B cell (primary cell): ENCODE data around the gene PRPS1L1. TPM values are rescaled to one million over a fixed set of nuclear protein-coding genes. Genes with fewer than 3 reads are reported as not detected.

Experiments
- ATAC-seq: fragments of 200-7000 bp; cut with Tn5 transposase; one replicate; pipeline ENCODE4 v1.10.0; 2021; ENCODE audit warnings: low read depth, mild to moderate bottlenecking, moderate number of reproducible peaks, moderate library complexity
- CTCF ChIA-PET: fragments of 350-600 bp; sonication (Branson Sonifier 250); formaldehyde crosslinking; loops from one replicate; lab custom pipeline; 2021; ENCODE audit warnings: antibody characterized with exemption, inconsistent platforms; lab: Charles Lee
- POLR2A ChIA-PET: fragments of 350-600 bp; sonication (Branson Sonifier 250); formaldehyde crosslinking; loops from one replicate; lab custom pipeline; 2021; ENCODE audit warnings: antibody characterized with exemption; lab: Charles Lee
- DNase-seq: peaks from one replicate; pipeline ENCODE4 v3.0.0; 2013
- H2AFZ ChIP-seq: 2 replicates; pipeline ENCODE4 v1.6.1; 2012; ENCODE audit warnings: mild to moderate bottlenecking, low read depth, low read length; ENCODE audit not compliant: insufficient read depth, poor library complexity, severe bottlenecking
- H3K27ac ChIP-seq, 2 donors: 1 replicate in 1 of 2; 2 replicates in 1 of 2; pipeline ENCODE4 v1.5.1; 2012 to 2013; ENCODE audit warnings: low read length in 2 of 2, mild to moderate bottlenecking in 2 of 2, moderate library complexity in 1 of 2
- H3K27me3 ChIP-seq, 4 experiments: fragments of 200-600 bp in 1 of 4; sonication (generic) in 1 of 4; replicated peaks in 1 of 4; 1 replicate in 2 of 4; 2 replicates in 2 of 4; pipeline versions ENCODE4 v1.6.1 to v1.7.0; 2013 to 2016; ENCODE audit warnings: low read length in 3 of 4, mild to moderate bottlenecking in 2 of 4, mixed read lengths in 1 of 4, moderate library complexity in 1 of 4; ENCODE audit not compliant: insufficient read depth in 4 of 4, control insufficient read depth in 3 of 4; ENCODE audit errors: control extremely low read depth in 1 of 4
- H3K36me3 ChIP-seq, 2 experiments: replicated peaks in 1 of 2; 1 replicate in 1 of 2; 2 replicates in 1 of 2; pipeline versions ENCODE4 v1.6.1 to v1.7.1; 2013; ENCODE audit warnings: low read length in 1 of 2; ENCODE audit not compliant: insufficient read depth in 2 of 2, control insufficient read depth in 1 of 2; ENCODE audit errors: control extremely low read depth in 1 of 2, extremely low read depth in 1 of 2
- H3K4me1 ChIP-seq, 2 donors: fragments of 200-600 bp in 1 of 2; sonication (generic) in 1 of 2; 1 replicate in 1 of 2; 2 replicates in 1 of 2; pipeline versions ENCODE4 v1.5.1 to v1.6.1; 2013 to 2017; ENCODE audit warnings: low read length in 2 of 2; ENCODE audit not compliant: control insufficient read depth in 2 of 2, insufficient read depth in 2 of 2
- H3K4me2 ChIP-seq: replicated peaks from 2 replicates; pipeline ENCODE3; 2012; ENCODE audit warnings: mild to moderate bottlenecking, low read depth, low read length; ENCODE audit not compliant: poor library complexity, severe bottlenecking
- H3K4me3 ChIP-seq, 5 experiments: fragments of 200-600 bp in 1 of 5; sonication (generic) in 1 of 5; 1 replicate in 3 of 5; 2 replicates in 2 of 5; pipeline versions ENCODE4 v1.5.1 to v1.7.0; 2011 to 2016; ENCODE audit warnings: low read length in 4 of 5, mild to moderate bottlenecking in 4 of 5, low read depth in 2 of 5, control low read depth in 1 of 5, moderate library complexity in 1 of 5; ENCODE audit not compliant: insufficient read depth in 1 of 5; ENCODE audit errors: control extremely low read depth in 1 of 5, extremely low read depth in 1 of 5
- H3K79me2 ChIP-seq: fragments of 200-600 bp; sonication (generic); one replicate; pipeline ENCODE4 v1.6.0; 2016; ENCODE audit warnings: low read length; ENCODE audit not compliant: control insufficient read depth, insufficient read depth
- H3K9ac ChIP-seq: fragments of 200-600 bp; sonication (generic); 2 replicates; pipeline ENCODE4 v1.6.1; 2017; ENCODE audit warnings: mild to moderate bottlenecking, low read length, moderate library complexity
- H3K9me3 ChIP-seq, 3 donors: one replicate each; pipeline versions ENCODE4 v1.6.1 to v1.7.1; 2013; ENCODE audit warnings: low read length in 2 of 3; ENCODE audit not compliant: control insufficient read depth in 2 of 3, insufficient read depth in 1 of 3; ENCODE audit errors: control extremely low read depth in 1 of 3
- H4K20me1 ChIP-seq: 2 replicates; pipeline ENCODE4 v1.6.0; 2012; ENCODE audit warnings: mild to moderate bottlenecking, low read length; ENCODE audit not compliant: insufficient read depth, control insufficient read depth, poor library complexity, severe bottlenecking
- H3K27ac Mint-ChIP-seq: one replicate; pipeline ENCODE4 v1.8.0; 2021; ENCODE audit warnings: mixed read lengths
- H3K27me3 Mint-ChIP-seq: one replicate; pipeline ENCODE4 v1.8.0; 2021; ENCODE audit warnings: mixed read lengths
- H3K4me1 Mint-ChIP-seq: one replicate; pipeline ENCODE4 v1.8.0; 2021; ENCODE audit warnings: mixed read lengths
- H3K4me3 Mint-ChIP-seq: one replicate; pipeline ENCODE4 v1.8.0; 2021; ENCODE audit warnings: mixed read lengths
- H3K9me3 Mint-ChIP-seq: one replicate; pipeline ENCODE4 v1.8.0; 2022; ENCODE audit warnings: mixed read lengths; ENCODE audit not compliant: insufficient read depth
- CTCF ChIP-seq: fragments of 200-600 bp; IDR thresholded peaks from one replicate; pipeline ENCODE4 v1.8.0; 2022; ENCODE audit warnings: antibody characterized with exemption, mild to moderate bottlenecking
- EZH2 ChIP-seq: IDR thresholded peaks from 2 replicates; pipeline ENCODE4 v1.6.1; 2012; ENCODE audit warnings: borderline replicate concordance, low read depth, mild to moderate bottlenecking, moderate library complexity, low read length; ENCODE audit not compliant: insufficient read depth, poor library complexity, severe bottlenecking
- WGBS: methylation state at CpG from one replicate; pipeline ENCODE4 v1.1.5; 2013; ENCODE audit warnings: missing lambda C conversion rate; ENCODE audit not compliant: insufficient coverage; 5-methylcytosine and 5-hydroxymethylcytosine counted together
- intact Hi-C: fragments of 100-400 bp; cut with micrococcal nuclease; formaldehyde crosslinking; loops from one replicate; pipeline ENCODE4 v1.10.0; 2022
- polyA plus RNA-seq: library from polyadenylated mRNA; depleted of rRNA; stranded (reverse); fragments of >200 nt; gene quantifications from 2 replicates; pipeline ENCODE4 v1.2.3, GENCODE V29; 2012
- total RNA-seq, 2 donors: library from RNA; stranded (reverse); fragments of 120-200 nt in 1 of 2; gene quantifications; 1 replicate in 1 of 2; 2 replicates in 1 of 2; pipeline versions ENCODE4 v1.2.3 to v1.2.4, GENCODE V29; 2013 to 2022

Gene PRPS1L1
- total and polyA plus RNA-seq, 2 donors (not counting 1 experiment from before 2014, with no cell fraction given), result not detected

- Histone ChIP-seq H3K4me1 (no peaks in the 10 kb centered on the region), H3K27ac (no peak overlapping the region), H3K4me3 (no peak overlapping the region), H3K27me3 (peaks cover 0 to 3% (median 0%) of the 10 kb centered on the region in 4 experiments), H3K9me3 (no peaks in the 10 kb centered on the region), H2AFZ (no peak overlapping the region), H3K36me3 (no peaks in the 10 kb centered on the region), H3K4me2 (no peak overlapping the region), H3K79me2 (no peaks in the 10 kb centered on the region), H4K20me1 (no peaks in the 10 kb centered on the region), H3K9ac (no peak overlapping the region)
- POLR2A ChIA-PET, result no interaction called here
- no peak overlapping the region for H3K27ac Mint-ChIP-seq
- intact Hi-C loops, result no loop called here
- CTCF ChIA-PET, result no interaction called here
- ATAC-seq, result no peak
- no peaks in the 10 kb centered on the region for H3K9me3 Mint-ChIP-seq
- TF ChIP-seq EZH2 (no peak), CTCF (no peak)
- DNase-seq, result no peak
- H3K4me1 Mint-ChIP-seq, result no peaks in the 10 kb centered on the region
- WGBS, result no CpG with 5 or more reads among the region's 1 CpG
- peaks cover 20% of the 10 kb centered on the region for H3K27me3 Mint-ChIP-seq
- H3K4me3 Mint-ChIP-seq, result no peak overlapping the region
Observed at GRCh38 chr7:18019555-18019954, 8.1 kb downstream of the PRPS1L1 start.

GRCh38 chr7:18018296-18019215 lies 9.1 kb downstream of the PRPS1L1 start:
- CTCF ChIA-PET, result no interaction called here
- no peak overlapping the region for H3K27ac Mint-ChIP-seq

More at GRCh38 chr7:18018296-18019215, 9.1 kb downstream of the PRPS1L1 start:
- POLR2A ChIA-PET, result no interaction called here
- no peak overlapping the region for H3K4me3 ChIP-seq
- peaks cover 23% of the 10 kb centered on the region for H3K27me3 Mint-ChIP-seq
- no peaks in the 10 kb centered on the region for H3K36me3 ChIP-seq
- no peaks in the 10 kb centered on the region for H3K79me2 ChIP-seq
- no peak overlapping the region for H3K4me2 ChIP-seq
- no peaks in the 10 kb centered on the region for H3K9me3 Mint-ChIP-seq
- no peak overlapping the region for H3K27ac ChIP-seq
- H3K4me1 ChIP-seq, result no peaks in the 10 kb centered on the region
- ATAC-seq (no peak), DNase-seq (no peak)
- intact Hi-C loops, result no loop called here
- H3K9me3 ChIP-seq, result no peaks in the 10 kb centered on the region
- no peaks in the 10 kb centered on the region for H3K4me1 Mint-ChIP-seq
- 50% methylated on average over 1 of the region's 5 CpGs for WGBS
- H3K9ac ChIP-seq, result no peak overlapping the region
- H3K4me3 Mint-ChIP-seq, result no peak overlapping the region
- H2AFZ ChIP-seq, result no peak overlapping the region
- TF ChIP-seq EZH2, result no peak
- no peak for TF ChIP-seq CTCF
- H4K20me1 ChIP-seq, result no peaks in the 10 kb centered on the region
- peaks cover 0 to 3% (median 0%) of the 10 kb centered on the region in 4 experiments for H3K27me3 ChIP-seq
